CD4-positive, alpha-beta memory T cell (primary cell): ENCODE data around the gene BRIP1. TPM values are rescaled to one million over a fixed set of nuclear protein-coding genes. Genes with fewer than 3 reads are reported as not detected.
"Not testable (repeated sequence)": the region's sequence is repeated elsewhere in the genome, so short reads cannot be mapped to it uniquely, and the experiment has no call there.

ENCODE experiments used
- CTCF ChIA-PET: fragments of 350-600 bp; sonication (Branson Sonifier 250); formaldehyde crosslinking; loops from one replicate; lab custom pipeline; 2021; ENCODE audit warnings: inconsistent platforms; ENCODE audit not compliant: partially characterized antibody; lab: Charles Lee
- POLR2A ChIA-PET: fragments of 350-600 bp; sonication (Branson Sonifier 250); formaldehyde crosslinking; loops from one replicate; lab custom pipeline; 2021; ENCODE audit not compliant: partially characterized antibody; lab: Charles Lee
- DNase-seq, 5 donors: peaks; one replicate each; pipeline versions ENCODE4 v3.0.0 to v3.0.0-alpha.2; 2020 to 2022; ENCODE audit warnings: mixed read lengths in 1 of 5
- H3K27ac ChIP-seq: one replicate; pipeline ENCODE4 v1.7.0; 2013; ENCODE audit warnings: low read depth, low read length
- H3K27me3 ChIP-seq: 2 replicates; pipeline ENCODE4 v1.7.0; 2013; ENCODE audit warnings: mild to moderate bottlenecking, low read length, moderate library complexity; ENCODE audit not compliant: insufficient read depth
- H3K36me3 ChIP-seq: 2 replicates; pipeline ENCODE4 v1.7.0; 2013; ENCODE audit warnings: mild to moderate bottlenecking, low read length, moderate library complexity; ENCODE audit not compliant: insufficient read depth
- H3K4me1 ChIP-seq: 2 replicates; pipeline ENCODE4 v1.7.0; 2013; ENCODE audit warnings: mild to moderate bottlenecking, low read length, moderate library complexity; ENCODE audit not compliant: insufficient read depth
- H3K4me3 ChIP-seq, 2 donors: one replicate each; pipeline ENCODE4 v1.7.0; 2013; ENCODE audit warnings: low read length in 2 of 2, mild to moderate bottlenecking in 1 of 2
- H3K9me3 ChIP-seq, 2 donors: one replicate each; pipeline ENCODE4 v1.7.0; 2013; ENCODE audit warnings: low read length in 2 of 2, control low read depth in 1 of 2; ENCODE audit not compliant: control insufficient read depth in 1 of 2
- H3K27ac Mint-ChIP-seq, 7 donors: one replicate each; pipeline ENCODE4 v1.8.0; 2020 to 2021; ENCODE audit warnings: mixed read lengths in 7 of 7, mild to moderate bottlenecking in 6 of 7, inconsistent platforms in 3 of 7, moderate library complexity in 3 of 7
- H3K27me3 Mint-ChIP-seq, 2 donors: one replicate each; pipeline ENCODE4 v1.8.0; 2020 to 2021; ENCODE audit warnings: mixed read lengths in 2 of 2
- H3K36me3 Mint-ChIP-seq, 2 donors: one replicate each; pipeline ENCODE4 v1.8.0; 2020 to 2021; ENCODE audit warnings: mixed read lengths in 2 of 2, inconsistent platforms in 1 of 2, mild to moderate bottlenecking in 1 of 2
- H3K4me1 Mint-ChIP-seq, 4 donors: one replicate each; pipeline ENCODE4 v1.8.0; 2020 to 2021; ENCODE audit warnings: mixed read lengths in 4 of 4, mild to moderate bottlenecking in 1 of 4
- H3K4me3 Mint-ChIP-seq, 8 donors: one replicate each; pipeline ENCODE4 v1.8.0; 2020 to 2021; ENCODE audit warnings: mixed read lengths in 8 of 8, mild to moderate bottlenecking in 7 of 8, moderate library complexity in 6 of 8, inconsistent platforms in 3 of 8
- H3K9me3 Mint-ChIP-seq, 8 donors: one replicate each; pipeline ENCODE4 v1.8.0; 2020 to 2021; ENCODE audit warnings: mixed read lengths in 8 of 8, mild to moderate bottlenecking in 5 of 8, inconsistent platforms in 3 of 8, moderate library complexity in 1 of 8
- intact Hi-C: fragments of 100-400 bp; cut with micrococcal nuclease; formaldehyde crosslinking; loops from one replicate; pipeline ENCODE4 v1.15.1; 2023
- polyA plus RNA-seq, 2 donors: library from polyadenylated mRNA; unstranded; fragments of 300-500 nt; fragmentation: Illumina TruSeq; gene quantifications; one replicate each; pipeline ENCODE4 v1.2.3, GENCODE V29; 2021
- total RNA-seq, 2 experiments: library from RNA; stranded (reverse); gene quantifications; one replicate each; pipeline ENCODE4 v1.2.3, GENCODE V29; 2021

The BRIP1 gene
- total and polyA plus RNA-seq, 4 experiments from 2014 or later = 0.31 to 1.7 (median 1.3) TPM

DNA sequence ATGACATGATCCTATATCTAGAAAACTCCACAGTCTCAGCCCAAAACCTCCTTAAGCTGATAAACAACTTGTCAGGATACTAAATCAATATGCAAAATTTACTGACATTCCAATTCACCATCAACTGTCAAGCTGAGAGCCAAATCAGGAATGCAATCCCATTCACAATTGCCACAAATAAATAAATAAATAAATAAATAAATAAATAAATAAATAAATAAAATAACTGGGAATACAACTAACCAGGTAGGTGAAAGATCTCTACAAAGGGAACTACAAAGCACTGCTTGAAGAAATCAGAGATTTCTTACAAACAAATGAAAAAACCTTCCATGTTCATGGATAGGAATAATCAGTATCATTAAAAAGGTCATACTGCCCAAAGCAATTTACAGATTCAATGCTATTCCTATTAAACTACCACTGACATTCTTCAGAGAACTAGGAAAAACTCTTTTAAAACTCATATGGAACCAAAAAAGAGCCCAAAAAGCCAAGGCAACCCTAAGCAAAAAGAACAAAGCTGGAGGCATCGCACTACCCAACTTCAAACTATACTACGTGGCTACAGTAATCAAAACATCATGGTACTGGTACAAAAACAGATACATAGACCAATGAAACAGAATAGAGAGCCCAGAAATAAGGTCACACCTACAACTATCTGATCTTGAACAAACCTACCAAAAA lies 37.7 kb downstream of the BRIP1 start:
- DNase-seq = no peak
- CTCF ChIA-PET = no interaction called here
- H3K4me3 Mint-ChIP-seq = no peak overlapping the region
- H3K4me1 Mint-ChIP-seq = peaks cover 0 to 2% (median 0%) of the 10 kb centered on the region in 4 donors
- H3K27ac Mint-ChIP-seq = no peak overlapping the region
- no peaks in the 10 kb centered on the region for H3K36me3 ChIP-seq
- H3K27me3 Mint-ChIP-seq = peaks cover 0 to 1% of the 10 kb centered on the region in 2 donors
- intact Hi-C loops = no loop called here
- H3K4me3 ChIP-seq = no peak overlapping the region
- POLR2A ChIA-PET = no interaction called here
- no peaks in the 10 kb centered on the region for H3K27me3 ChIP-seq
- H3K4me1 ChIP-seq = no peaks in the 10 kb centered on the region
- peaks cover 0 to 2% (median under 1%) of the 10 kb centered on the region in 8 donors for H3K9me3 Mint-ChIP-seq
- H3K36me3 Mint-ChIP-seq = peaks cover 0 to 7% of the 10 kb centered on the region in 2 donors
- no peaks in the 10 kb centered on the region for H3K9me3 ChIP-seq
- no peak overlapping the region for H3K27ac ChIP-seq

DNA sequence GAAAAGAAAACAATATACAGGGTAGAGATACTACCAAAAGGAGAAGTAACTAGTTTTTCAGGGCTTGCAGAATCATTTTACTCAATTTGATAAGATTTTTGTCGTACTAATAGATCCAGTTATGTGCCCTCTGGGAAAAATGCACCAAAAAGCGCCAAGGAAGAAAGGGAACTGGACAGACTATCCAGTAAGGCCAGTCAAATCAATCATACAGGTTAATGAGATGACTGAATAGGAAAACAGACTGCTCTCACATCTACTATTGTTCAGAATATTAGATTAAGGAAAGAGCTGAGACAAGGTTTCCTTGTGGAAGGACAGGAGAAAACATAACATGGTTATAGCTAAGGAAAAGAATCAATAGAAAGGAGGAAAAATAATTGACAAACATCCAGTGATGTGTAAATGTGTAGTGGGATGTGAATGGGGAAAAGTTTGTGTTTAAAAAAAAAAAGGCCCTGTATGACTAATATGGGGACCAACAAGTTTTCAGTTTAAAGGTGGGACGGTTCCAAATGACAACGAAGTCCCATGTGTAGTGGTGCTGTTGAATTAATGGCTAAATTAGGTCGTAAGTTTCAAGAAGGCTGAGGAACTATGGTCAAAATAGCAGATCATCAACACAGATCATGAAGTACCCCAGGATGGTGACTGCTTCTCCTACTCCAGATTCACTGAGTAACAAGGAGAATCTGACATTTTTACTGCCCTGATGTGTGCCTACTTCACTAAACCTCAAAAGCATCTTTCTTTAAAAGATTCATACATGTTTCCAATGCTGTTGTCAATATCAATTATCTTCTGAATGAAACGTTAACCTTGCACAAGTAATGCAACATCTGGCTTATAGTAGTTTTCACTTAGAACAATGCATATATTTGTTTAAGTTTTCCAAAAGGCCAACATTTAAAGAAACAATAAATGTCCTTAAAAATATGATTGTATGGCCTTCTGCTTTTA lies 40.7 kb downstream of the BRIP1 start:
- Histone ChIP-seq H3K4me1 (no peaks in the 10 kb centered on the region), H3K27ac (no peak overlapping the region), H3K9me3 (no peaks in the 10 kb centered on the region), H3K27me3 (no peaks in the 10 kb centered on the region), H3K36me3 (no peaks in the 10 kb centered on the region), H3K4me3 (no peak overlapping the region)
- DNase-seq = no peak
- Mint-ChIP-seq H3K27me3 (peaks cover 0 to 1% of the 10 kb centered on the region in 2 donors), H3K36me3 (peaks cover 0 to 7% of the 10 kb centered on the region in 2 donors), H3K27ac (no peak overlapping the region), H3K9me3 (peaks cover 0 to 7% (median under 1%) of the 10 kb centered on the region in 8 donors), H3K4me3 (no peak overlapping the region), H3K4me1 (peaks cover 0 to 2% (median 0%) of the 10 kb centered on the region in 4 donors)
- ChIA-PET POLR2A (no interaction called here), CTCF (no interaction called here)
- intact Hi-C loops = no loop called here

DNA sequence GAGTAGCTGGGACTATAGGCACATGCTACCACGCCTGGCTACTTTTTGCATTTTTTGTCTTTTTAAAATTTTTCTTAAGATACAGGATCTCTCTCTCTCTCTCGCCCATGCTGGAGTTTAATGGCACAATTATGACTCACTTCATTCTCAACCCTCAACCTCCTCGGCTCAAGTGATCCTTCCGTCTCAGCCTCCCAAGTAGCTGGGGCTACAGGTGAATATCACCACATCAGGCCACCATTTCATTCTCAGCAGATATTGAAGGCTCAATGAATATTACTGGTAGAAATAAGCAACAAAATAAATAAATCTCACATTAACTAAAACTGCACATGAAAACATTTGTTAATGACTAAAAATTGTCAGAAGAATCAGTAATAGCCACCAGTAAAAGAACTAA lies 41.7 kb downstream of the BRIP1 start:
- no peaks in the 10 kb centered on the region for H3K4me1 ChIP-seq
- no peaks in the 10 kb centered on the region for H3K9me3 ChIP-seq
- H3K9me3 Mint-ChIP-seq = peaks cover 0 to 7% (median under 1%) of the 10 kb centered on the region in 8 donors
- no peak overlapping the region for H3K27ac Mint-ChIP-seq
- intact Hi-C loops = no loop called here
- ChIA-PET POLR2A (no interaction called here), CTCF (no interaction called here)
- peaks cover 0 to 4% of the 10 kb centered on the region in 2 donors for H3K36me3 Mint-ChIP-seq
- H3K4me3 Mint-ChIP-seq = no peak overlapping the region
- H3K4me3 ChIP-seq = no peak overlapping the region
- no peak overlapping the region for H3K27ac ChIP-seq
- peaks cover 0 to 2% (median under 1%) of the 10 kb centered on the region in 4 donors for H3K4me1 Mint-ChIP-seq
- H3K27me3 ChIP-seq = no peaks in the 10 kb centered on the region
- H3K27me3 Mint-ChIP-seq = peaks cover 0 to 1% of the 10 kb centered on the region in 2 donors
- no peaks in the 10 kb centered on the region for H3K36me3 ChIP-seq
- no peak for DNase-seq

DNA sequence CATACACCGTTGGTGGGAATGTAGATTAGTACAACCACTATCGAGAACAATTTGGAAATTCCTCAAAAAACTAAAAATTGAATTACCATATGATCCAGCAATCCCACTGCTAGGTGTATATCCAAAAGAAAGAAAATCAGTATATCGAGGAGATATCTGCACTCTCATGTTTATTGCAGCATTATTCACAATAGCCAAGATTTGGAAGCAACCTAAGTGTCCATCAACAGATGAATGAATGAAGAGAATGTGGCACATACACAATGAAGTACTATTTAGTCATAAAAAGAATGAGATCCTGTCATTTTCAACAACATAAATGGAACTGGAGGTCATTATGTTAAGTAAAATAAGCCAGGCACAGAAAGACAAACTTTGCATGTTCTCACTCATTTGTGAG lies 44.1 kb downstream of the BRIP1 start:
- H3K27ac ChIP-seq, CTCF ChIA-PET, DNase-seq, H3K4me1 ChIP-seq, H3K4me3 ChIP-seq, intact Hi-C loops, H3K27me3 ChIP-seq, H3K27ac Mint-ChIP-seq, H3K27me3 Mint-ChIP-seq, H3K9me3 Mint-ChIP-seq, H3K36me3 ChIP-seq, H3K9me3 ChIP-seq, H3K4me1 Mint-ChIP-seq, H3K4me3 Mint-ChIP-seq, POLR2A ChIA-PET, H3K36me3 Mint-ChIP-seq: not testable (repeated sequence)

DNA sequence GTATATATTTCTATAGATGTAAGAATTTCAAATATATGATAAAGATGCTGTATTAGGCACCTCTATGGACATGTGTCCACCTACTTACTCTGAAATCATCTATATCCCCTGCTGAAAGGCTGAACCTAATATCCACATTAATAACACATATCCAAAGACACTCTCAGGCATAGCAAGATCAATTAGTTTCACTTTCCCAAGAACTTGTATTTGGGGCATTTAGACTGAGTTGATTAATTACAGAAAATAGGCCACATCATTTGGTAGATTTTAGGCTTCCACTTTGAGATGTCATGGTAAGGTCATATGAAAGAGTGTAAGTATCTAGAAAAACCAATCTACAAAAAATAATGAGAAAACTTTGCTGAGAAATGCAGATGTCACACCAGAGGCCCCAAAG lies 45.1 kb downstream of the BRIP1 start:
- Histone ChIP-seq H3K4me3 (no peak overlapping the region), H3K4me1 (no peaks in the 10 kb centered on the region), H3K9me3 (no peaks in the 10 kb centered on the region), H3K36me3 (no peaks in the 10 kb centered on the region), H3K27me3 (no peaks in the 10 kb centered on the region), H3K27ac (no peak overlapping the region)
- Mint-ChIP-seq H3K27me3 (peaks cover 0 to 1% of the 10 kb centered on the region in 2 donors), H3K4me3 (peak overlapping the region in 1 of 8 donors; percentile 7), H3K9me3 (peaks cover 0 to 7% (median under 1%) of the 10 kb centered on the region in 8 donors), H3K27ac (no peak overlapping the region), H3K4me1 (peaks cover 0 to 4% (median under 1%) of the 10 kb centered on the region in 4 donors), H3K36me3 (peaks cover 0 to 4% of the 10 kb centered on the region in 2 donors)
- ChIA-PET POLR2A (no interaction called here), CTCF (no interaction called here)
- intact Hi-C loops = no loop called here
- DNase-seq = no peak

DNA sequence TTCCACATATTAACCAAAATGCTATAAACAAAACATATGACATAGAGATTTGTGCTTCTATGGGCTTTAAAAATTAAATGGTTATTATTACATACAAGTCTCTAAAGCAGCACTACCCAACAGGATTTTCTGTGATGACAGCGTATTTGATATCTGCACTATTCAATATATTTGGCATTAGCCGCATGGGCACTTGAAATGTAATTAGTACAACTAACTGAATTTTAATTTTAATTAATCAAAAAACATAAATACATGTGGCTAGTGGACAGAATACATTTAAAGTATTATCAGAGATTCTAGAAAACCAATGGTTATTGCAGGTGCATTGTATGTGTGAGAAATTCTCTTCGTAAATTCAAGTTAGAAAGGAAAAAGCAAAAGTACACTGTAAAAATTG lies 45.9 kb downstream of the BRIP1 start:
- Histone ChIP-seq H3K4me1 (no peaks in the 10 kb centered on the region), H3K36me3 (no peaks in the 10 kb centered on the region), H3K27me3 (no peaks in the 10 kb centered on the region), H3K4me3 (no peak overlapping the region), H3K9me3 (no peaks in the 10 kb centered on the region), H3K27ac (no peak overlapping the region)
- no peak for DNase-seq
- H3K4me1 Mint-ChIP-seq = peaks cover 0 to 4% (median under 1%) of the 10 kb centered on the region in 4 donors
- ChIA-PET POLR2A (no interaction called here), CTCF (no interaction called here)
- H3K36me3 Mint-ChIP-seq = peaks cover 0 to 4% of the 10 kb centered on the region in 2 donors
- peaks cover 0 to 7% (median under 1%) of the 10 kb centered on the region in 8 donors for H3K9me3 Mint-ChIP-seq
- intact Hi-C loops = no loop called here
- H3K4me3 Mint-ChIP-seq = no peak overlapping the region
- H3K27me3 Mint-ChIP-seq = peaks cover 0 to 1% of the 10 kb centered on the region in 2 donors
- no peak overlapping the region for H3K27ac Mint-ChIP-seq

DNA sequence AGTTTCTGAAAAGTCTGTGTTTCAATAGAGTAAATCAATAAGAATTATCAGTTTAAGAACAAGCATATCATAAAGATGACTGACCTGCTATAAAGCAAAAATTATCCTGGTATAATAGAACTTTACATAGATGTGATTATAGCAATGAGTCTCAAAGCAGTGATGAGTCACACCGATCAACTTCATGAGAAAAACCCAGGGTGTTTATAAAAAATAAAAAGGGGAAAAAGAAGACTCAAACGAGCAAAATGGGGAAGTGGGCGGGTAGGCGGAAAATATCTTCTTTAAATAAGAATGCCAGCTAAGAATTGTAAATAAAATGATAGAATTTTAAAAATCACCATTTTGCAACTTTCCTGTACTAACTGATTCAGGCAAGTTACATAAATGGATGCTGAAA lies 46.8 kb downstream of the BRIP1 start:
- no peak overlapping the region for H3K27ac ChIP-seq
- Mint-ChIP-seq H3K4me1 (peaks cover 0 to 4% (median 0%) of the 10 kb centered on the region in 4 donors), H3K27me3 (no peaks in the 10 kb centered on the region), H3K36me3 (peaks cover 0 to under 1% of the 10 kb centered on the region in 2 donors), H3K9me3 (peaks cover 0 to 7% (median 0%) of the 10 kb centered on the region in 8 donors), H3K4me3 (no peak overlapping the region), H3K27ac (no peak overlapping the region)
- H3K4me1 ChIP-seq = no peaks in the 10 kb centered on the region
- intact Hi-C loops = no loop called here
- H3K36me3 ChIP-seq = no peaks in the 10 kb centered on the region
- H3K9me3 ChIP-seq = no peaks in the 10 kb centered on the region
- no peak overlapping the region for H3K4me3 ChIP-seq
- DNase-seq = no peak
- POLR2A ChIA-PET = no interaction called here
- H3K27me3 ChIP-seq = no peaks in the 10 kb centered on the region
- CTCF ChIA-PET = no interaction called here
